Measurements from ENCODE around the gene G6PD. TPM values are rescaled to one million over a fixed set of nuclear protein-coding genes. Genes with fewer than 3 reads are reported as not detected.
"Not testable (repeated sequence)": the region's sequence is repeated elsewhere in the genome, so short reads cannot be mapped to it uniquely, and the experiment has no call there.

G6PD gene
- total and polyA plus RNA-seq, 4 donors = 18.4 to 45.5 (median 36.2) TPM

DNA sequence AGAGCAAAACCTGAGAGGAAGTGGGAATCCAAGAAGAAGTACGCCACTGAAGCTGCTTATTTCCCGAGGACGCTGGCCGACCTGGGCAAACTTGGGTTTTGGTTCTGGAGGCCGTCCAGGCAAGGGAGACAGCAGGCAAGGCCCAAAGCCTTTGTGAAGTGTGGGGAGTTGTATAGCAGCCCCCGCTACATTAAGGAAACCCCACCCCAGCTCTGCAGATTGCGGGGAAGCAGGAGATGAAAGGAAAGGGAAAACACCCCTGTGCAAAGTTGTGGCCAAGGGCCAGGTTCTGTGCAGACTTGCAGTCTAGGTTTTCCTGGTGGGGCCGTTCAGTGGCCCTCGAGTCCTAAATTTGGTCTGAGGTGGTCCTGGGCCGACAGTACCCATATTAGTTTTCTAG lies 26.4 kb upstream of the G6PD start:
- H3K27me3 ChIP-seq (ENCODE audit: control insufficient read depth, insufficient read depth, low read length); DNase-seq (ENCODE audit: low read depth in 4 of 6, low spot score in 6 of 6); H3K4me3 ChIP-seq (ENCODE audit: low read depth, low read length); H3K4me1 ChIP-seq (ENCODE audit: control insufficient read depth, insufficient read depth, low read length); H3K9me3 ChIP-seq (ENCODE audit: control insufficient read depth, insufficient read depth, low read length); H3K36me3 ChIP-seq (ENCODE audit: control insufficient read depth, insufficient read depth, low read length); H3K27ac ChIP-seq (ENCODE audit: low read depth, low read length): not testable (repeated sequence)
- WGBS (ENCODE audit: insufficient coverage) = no CpG with 5 or more reads among the region's 10 CpGs

DNA sequence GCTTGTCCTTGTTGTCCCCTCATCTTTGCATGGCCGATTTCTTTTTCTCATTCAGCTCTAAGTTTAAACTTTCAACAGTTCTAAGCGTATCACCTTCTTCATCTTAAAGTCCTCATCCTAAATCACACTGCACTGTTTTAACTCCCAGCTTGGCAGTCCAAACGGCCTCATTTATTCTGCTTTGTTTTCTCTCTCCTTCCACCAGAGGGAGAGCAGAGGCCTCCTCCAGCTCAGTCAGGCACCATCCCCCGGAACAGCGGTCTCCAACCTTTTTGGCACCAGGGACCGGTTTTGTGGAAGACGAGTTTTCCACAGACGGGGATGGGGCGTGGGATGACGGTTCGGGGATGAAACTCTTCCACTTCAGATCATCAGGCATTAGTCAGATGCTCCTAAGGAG lies 23.7 kb upstream of the G6PD start:
- H3K9me3 ChIP-seq (ENCODE audit: control insufficient read depth, insufficient read depth, low read length); H3K4me1 ChIP-seq (ENCODE audit: control insufficient read depth, insufficient read depth, low read length); DNase-seq (ENCODE audit: low read depth in 4 of 6, low spot score in 6 of 6); H3K27ac ChIP-seq (ENCODE audit: low read depth, low read length); H3K36me3 ChIP-seq (ENCODE audit: control insufficient read depth, insufficient read depth, low read length); H3K4me3 ChIP-seq (ENCODE audit: low read depth, low read length); H3K27me3 ChIP-seq (ENCODE audit: control insufficient read depth, insufficient read depth, low read length): not testable (repeated sequence)
- WGBS (ENCODE audit: insufficient coverage) = no CpG with 5 or more reads among the region's 11 CpGs

DNA sequence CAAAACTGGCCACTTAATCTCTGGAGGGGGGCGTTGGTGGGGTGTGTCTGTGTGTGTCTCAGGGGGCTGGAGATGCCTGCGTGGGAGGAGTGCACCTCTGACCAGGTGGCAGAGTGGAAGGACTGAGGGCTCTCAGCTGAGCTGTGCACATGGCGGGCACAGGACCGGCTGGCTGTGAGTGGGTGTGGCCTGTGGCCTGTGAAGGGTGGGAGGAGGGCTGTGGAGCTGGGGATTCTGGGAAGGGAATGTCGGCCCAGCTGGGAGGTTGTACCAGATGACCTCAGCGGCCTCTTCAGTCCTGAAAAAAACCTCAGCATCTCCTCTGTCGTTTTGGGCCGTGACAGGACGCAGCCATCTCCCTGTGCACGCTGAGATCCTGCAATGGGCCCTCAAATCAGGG lies 15.6 kb upstream of the G6PD start:
- not testable (repeated sequence) for H3K27ac ChIP-seq (ENCODE audit: low read depth, low read length); H3K36me3 ChIP-seq (ENCODE audit: control insufficient read depth, insufficient read depth, low read length); H3K4me1 ChIP-seq (ENCODE audit: control insufficient read depth, insufficient read depth, low read length); H3K4me3 ChIP-seq (ENCODE audit: low read depth, low read length); DNase-seq (ENCODE audit: low read depth in 4 of 6, low spot score in 6 of 6); H3K27me3 ChIP-seq (ENCODE audit: control insufficient read depth, insufficient read depth, low read length); H3K9me3 ChIP-seq (ENCODE audit: control insufficient read depth, insufficient read depth, low read length)
- no CpG with 5 or more reads among the region's 10 CpGs for WGBS (ENCODE audit: insufficient coverage)

DNA sequence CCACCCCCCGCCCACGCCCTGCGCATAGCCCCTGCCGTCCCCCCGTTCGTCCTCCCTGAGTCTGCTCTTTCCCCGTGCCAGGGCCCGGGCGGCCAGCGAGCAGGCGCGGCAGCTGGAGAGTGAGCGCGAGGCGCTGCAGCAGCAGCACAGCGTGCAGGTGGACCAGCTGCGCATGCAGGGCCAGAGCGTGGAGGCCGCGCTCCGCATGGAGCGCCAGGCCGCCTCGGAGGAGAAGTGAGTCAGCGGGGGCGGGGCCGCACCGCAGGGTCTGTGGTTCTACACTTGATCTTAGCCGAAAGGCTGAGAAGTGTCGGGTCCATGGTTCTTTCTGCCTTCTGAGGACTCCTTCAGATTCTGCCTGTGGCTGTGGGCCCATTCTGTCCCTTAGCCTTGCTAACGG lies 13.7 kb upstream of the G6PD start:
- H3K36me3 ChIP-seq (ENCODE audit: control insufficient read depth, insufficient read depth, low read length); DNase-seq (ENCODE audit: low read depth in 4 of 6, low spot score in 6 of 6); H3K9me3 ChIP-seq (ENCODE audit: control insufficient read depth, insufficient read depth, low read length); H3K4me3 ChIP-seq (ENCODE audit: low read depth, low read length); H3K4me1 ChIP-seq (ENCODE audit: control insufficient read depth, insufficient read depth, low read length); H3K27ac ChIP-seq (ENCODE audit: low read depth, low read length); H3K27me3 ChIP-seq (ENCODE audit: control insufficient read depth, insufficient read depth, low read length): not testable (repeated sequence)
- WGBS (ENCODE audit: insufficient coverage) = no CpG with 5 or more reads among the region's 31 CpGs

DNA sequence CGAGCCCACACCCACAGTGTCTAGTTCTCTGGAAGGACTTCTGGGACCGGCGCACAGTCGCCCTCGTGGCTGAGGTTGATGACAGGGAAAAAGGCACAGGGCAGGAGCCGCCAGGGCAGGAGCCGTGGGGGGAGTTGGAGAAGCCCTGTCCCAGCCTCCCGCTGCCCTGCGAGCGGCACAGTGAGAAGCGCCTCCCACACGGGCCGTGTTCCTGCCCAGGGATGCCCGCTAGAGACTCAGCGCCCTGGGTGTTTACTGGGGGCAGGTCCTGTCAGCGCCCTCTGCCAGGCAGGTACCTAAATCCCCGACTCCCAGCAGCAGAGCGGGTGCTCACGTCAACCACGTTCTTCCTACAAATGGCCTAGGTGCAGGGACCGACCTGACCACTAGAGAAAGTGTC lies 12.2 kb upstream of the G6PD start:
- H3K4me1 ChIP-seq (ENCODE audit: control insufficient read depth, insufficient read depth, low read length); H3K36me3 ChIP-seq (ENCODE audit: control insufficient read depth, insufficient read depth, low read length); H3K9me3 ChIP-seq (ENCODE audit: control insufficient read depth, insufficient read depth, low read length); DNase-seq (ENCODE audit: low read depth in 4 of 6, low spot score in 6 of 6); H3K4me3 ChIP-seq (ENCODE audit: low read depth, low read length); H3K27me3 ChIP-seq (ENCODE audit: control insufficient read depth, insufficient read depth, low read length); H3K27ac ChIP-seq (ENCODE audit: low read depth, low read length): not testable (repeated sequence)
- 90% methylated on average over 6 of the region's 21 CpGs for WGBS (ENCODE audit: insufficient coverage)

DNA sequence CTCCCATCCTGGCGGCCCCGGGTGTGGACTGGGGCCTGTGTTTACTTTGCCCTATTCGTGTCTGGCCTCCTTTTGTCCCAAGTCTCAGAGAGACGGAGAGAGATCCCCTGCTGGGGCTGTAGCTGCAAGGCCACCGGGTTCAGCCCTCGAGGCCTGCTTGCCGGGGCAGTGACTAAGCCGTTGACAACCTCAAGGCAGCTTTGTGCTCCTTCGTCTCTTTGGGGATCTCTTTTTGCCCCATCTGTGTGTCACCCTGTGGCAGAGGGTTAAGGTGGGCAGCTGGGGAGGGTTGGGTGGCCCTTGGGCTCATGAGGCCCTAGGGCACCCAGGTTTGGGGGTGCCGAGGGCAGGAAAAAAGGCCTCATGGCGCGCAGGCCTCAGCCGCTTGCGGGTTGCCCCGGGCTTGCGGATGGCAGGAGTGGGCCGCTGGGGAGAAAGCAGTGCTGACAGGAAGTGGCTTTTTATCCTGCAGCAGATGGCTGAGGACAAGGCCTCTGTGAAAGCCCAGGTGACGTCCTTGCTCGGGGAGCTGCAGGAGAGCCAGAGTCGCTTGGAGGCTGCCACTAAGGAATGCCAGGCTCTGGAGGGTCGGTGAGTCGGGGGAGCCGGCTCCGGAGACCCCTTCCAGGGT lies 11.5 kb upstream of the G6PD start:
- not testable (repeated sequence) for H3K4me3 ChIP-seq (ENCODE audit: low read depth, low read length); H3K4me1 ChIP-seq (ENCODE audit: control insufficient read depth, insufficient read depth, low read length); H3K27me3 ChIP-seq (ENCODE audit: control insufficient read depth, insufficient read depth, low read length); H3K27ac ChIP-seq (ENCODE audit: low read depth, low read length); DNase-seq (ENCODE audit: low read depth in 4 of 6, low spot score in 6 of 6); H3K9me3 ChIP-seq (ENCODE audit: control insufficient read depth, insufficient read depth, low read length)
- H3K36me3 ChIP-seq (ENCODE audit: control insufficient read depth, insufficient read depth, low read length) = peaks cover 12% of the 10 kb centered on the region
- no CpG with 5 or more reads among the region's 24 CpGs for WGBS (ENCODE audit: insufficient coverage)

DNA sequence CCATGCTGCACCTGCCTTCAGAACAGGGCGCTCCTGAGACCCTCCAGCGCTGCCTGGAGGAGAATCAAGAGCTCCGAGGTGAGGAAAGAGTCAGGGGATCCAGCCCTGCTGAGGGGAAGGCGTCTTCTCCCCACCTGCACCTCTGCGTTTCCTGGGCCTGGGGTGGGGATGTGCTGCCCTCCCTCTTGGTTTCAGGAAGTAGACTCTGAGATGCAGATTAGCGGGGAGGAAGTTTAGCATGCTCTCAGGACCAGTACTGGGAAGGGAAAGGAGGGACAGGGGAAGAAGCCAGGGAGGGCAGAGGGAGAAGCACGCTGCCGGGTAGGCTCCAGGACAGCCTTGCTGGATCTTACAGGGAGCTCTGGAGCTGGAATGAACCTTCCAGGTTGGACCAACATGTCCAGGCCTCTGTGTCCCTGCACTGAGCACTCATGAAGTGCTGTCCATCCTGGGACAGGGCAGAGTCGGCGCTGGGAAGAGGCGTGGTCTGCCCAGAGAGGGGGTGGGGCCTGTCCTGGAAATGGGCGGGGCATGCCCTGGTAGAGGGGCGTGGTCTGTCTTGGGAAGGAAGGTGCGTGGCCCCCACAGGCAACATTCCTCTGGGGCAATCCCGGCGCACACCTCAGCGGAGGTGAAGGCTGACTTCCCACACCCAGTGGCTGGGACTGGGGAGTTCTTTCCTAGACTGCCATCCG lies 5.6 kb upstream of the G6PD start:
- not testable (repeated sequence) for H3K27ac ChIP-seq (ENCODE audit: low read depth, low read length); H3K4me1 ChIP-seq (ENCODE audit: control insufficient read depth, insufficient read depth, low read length); H3K27me3 ChIP-seq (ENCODE audit: control insufficient read depth, insufficient read depth, low read length); H3K4me3 ChIP-seq (ENCODE audit: low read depth, low read length); H3K9me3 ChIP-seq (ENCODE audit: control insufficient read depth, insufficient read depth, low read length)
- 96% methylated on average over 4 of the region's 18 CpGs for WGBS (ENCODE audit: insufficient coverage)
- H3K36me3 ChIP-seq (ENCODE audit: control insufficient read depth, insufficient read depth, low read length) = peaks cover 22% of the 10 kb centered on the region
- DNase-seq (ENCODE audit: low read depth in 4 of 6, low spot score in 6 of 6) = peak in 1 of 6 donors; percentile 0

DNA sequence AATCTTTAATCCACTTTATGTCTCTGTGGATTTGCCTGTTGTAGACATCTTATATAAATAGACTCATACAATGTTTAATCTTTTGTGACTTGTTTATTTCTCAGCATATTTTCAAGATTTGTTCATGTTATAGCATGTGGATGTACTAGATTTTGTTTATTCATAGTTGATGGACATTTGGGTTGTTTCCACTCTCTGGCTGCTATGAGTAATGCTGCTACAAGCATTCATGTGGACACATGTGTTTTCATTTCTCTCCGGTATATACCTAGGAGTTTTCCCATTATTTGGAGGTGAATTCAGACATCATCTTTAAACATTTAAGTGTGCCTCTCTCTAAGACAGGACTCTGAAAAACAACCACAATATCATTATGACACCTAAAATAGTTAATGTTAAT lies 3.1 kb upstream of the G6PD start:
- Histone ChIP-seq H3K27ac (ENCODE audit: low read depth, low read length) (no peak overlapping the region), H3K4me1 (ENCODE audit: control insufficient read depth, insufficient read depth, low read length) (peaks cover 11% of the 10 kb centered on the region), H3K9me3 (ENCODE audit: control insufficient read depth, insufficient read depth, low read length) (no peaks in the 10 kb centered on the region), H3K27me3 (ENCODE audit: control insufficient read depth, insufficient read depth, low read length) (no peaks in the 10 kb centered on the region), H3K36me3 (ENCODE audit: control insufficient read depth, insufficient read depth, low read length) (peaks cover 23% of the 10 kb centered on the region), H3K4me3 (ENCODE audit: low read depth, low read length) (no peak overlapping the region)
- DNase-seq (ENCODE audit: low read depth in 4 of 6, low spot score in 6 of 6) = no peak
- no CpG with 5 or more reads among the region's 1 CpG for WGBS (ENCODE audit: insufficient coverage)

DNA sequence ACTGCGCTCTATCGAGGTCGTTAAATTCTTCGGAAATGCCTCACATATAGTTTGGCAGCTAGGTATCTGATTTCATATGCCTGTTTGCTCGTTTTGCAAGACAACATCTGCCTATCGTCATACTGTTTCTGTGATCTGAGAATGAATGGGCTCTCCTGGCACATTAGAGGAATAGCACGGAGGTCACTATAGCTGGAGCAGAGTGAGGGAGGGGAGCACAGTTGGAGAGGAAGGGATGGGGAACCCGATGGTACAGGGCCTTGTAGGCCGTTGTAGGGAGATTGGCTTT lies 1.3 kb upstream of the G6PD start:
- H3K27me3 ChIP-seq (ENCODE audit: control insufficient read depth, insufficient read depth, low read length) = no peaks in the 10 kb centered on the region
- H3K4me3 ChIP-seq (ENCODE audit: low read depth, low read length) = peak overlapping the region; percentile 70
- H3K4me1 ChIP-seq (ENCODE audit: control insufficient read depth, insufficient read depth, low read length) = peaks cover 11% of the 10 kb centered on the region
- WGBS (ENCODE audit: insufficient coverage) = 44% methylated on average over 9 of the region's 9 CpGs
- no peak overlapping the region for H3K27ac ChIP-seq (ENCODE audit: low read depth, low read length)
- no peaks in the 10 kb centered on the region for H3K9me3 ChIP-seq (ENCODE audit: control insufficient read depth, insufficient read depth, low read length)
- DNase-seq (ENCODE audit: low read depth in 4 of 6, low spot score in 6 of 6) = no peak
- peaks cover 18% of the 10 kb centered on the region for H3K36me3 ChIP-seq (ENCODE audit: control insufficient read depth, insufficient read depth, low read length)

DNA sequence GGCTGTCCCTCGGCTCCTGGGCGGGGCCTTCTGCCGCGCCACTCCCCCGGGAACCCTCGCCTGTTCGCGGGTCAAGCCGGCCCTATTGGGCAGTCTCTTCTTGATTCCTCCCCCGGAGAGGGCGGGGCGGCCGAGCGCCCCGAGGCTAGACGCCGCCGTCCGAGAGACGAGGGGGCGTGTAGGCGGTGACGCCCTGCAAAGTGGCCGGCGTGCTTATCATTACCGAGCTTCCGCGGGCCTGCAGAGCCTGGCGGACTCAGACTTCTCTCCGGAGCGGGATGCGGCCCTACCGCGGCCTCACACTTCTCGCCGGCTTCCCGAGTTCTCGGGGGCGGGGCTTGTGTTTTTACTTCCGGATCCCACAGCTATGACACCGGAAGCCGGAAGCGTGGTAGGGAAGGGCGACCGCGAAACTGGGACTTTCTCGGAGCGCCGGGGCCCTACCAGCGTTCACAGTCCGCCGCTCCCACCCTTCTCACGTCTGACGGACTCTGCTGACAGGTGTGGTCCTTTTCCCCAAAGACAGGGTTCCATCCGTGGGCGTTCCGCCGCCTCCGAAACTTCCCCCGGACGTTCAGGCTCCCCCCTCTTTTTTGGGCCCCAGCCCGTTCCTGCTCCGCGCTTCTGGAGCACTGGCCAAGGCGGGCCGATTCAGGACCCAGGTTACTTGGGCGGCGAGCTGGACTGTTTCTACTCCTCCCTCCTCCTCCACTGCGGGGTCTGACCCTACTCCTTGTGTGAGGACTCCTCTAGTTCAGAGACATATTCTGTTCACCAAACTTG lies 790 bp upstream of the G6PD start, which contains the start of gene IKBKG:
Gene IKBKG (plus strand): TSS at position 376 of the 783 bp plus-strand sequence. CDS start 4,383 bp downstream, outside the sequence.
- peaks cover 14% of the 10 kb centered on the region for H3K4me1 ChIP-seq (ENCODE audit: control insufficient read depth, insufficient read depth, low read length)
- H3K27ac ChIP-seq (ENCODE audit: low read depth, low read length) = peak within 1 kb of the TSS; percentile 96
- 32% methylated on average over 69 of the region's 69 CpGs for WGBS (ENCODE audit: insufficient coverage)
- DNase-seq (ENCODE audit: low read depth in 4 of 6, low spot score in 6 of 6) = peak; percentile 67 to 96 (median 76)
- H3K36me3 ChIP-seq (ENCODE audit: control insufficient read depth, insufficient read depth, low read length) = peaks cover 20% of the 10 kb centered on the region
- no peaks in the 10 kb centered on the region for H3K27me3 ChIP-seq (ENCODE audit: control insufficient read depth, insufficient read depth, low read length)
- peak within 1 kb of the TSS; percentile 70 for H3K4me3 ChIP-seq (ENCODE audit: low read depth, low read length)
- H3K9me3 ChIP-seq (ENCODE audit: control insufficient read depth, insufficient read depth, low read length) = no peaks in the 10 kb centered on the region
